IPS-15b (cell line): ENCODE measurements around the gene TRIM56.

Source experiments
- H3K27me3 ChIP-seq: one replicate; pipeline ENCODE4 v1.6.1; 2013; ENCODE audit warnings: low read length; ENCODE audit not compliant: control insufficient read depth, insufficient read depth
- H3K36me3 ChIP-seq: one replicate; pipeline ENCODE4 v1.6.1; 2013; ENCODE audit warnings: low read length; ENCODE audit not compliant: control insufficient read depth, insufficient read depth
- H3K4me1 ChIP-seq: one replicate; pipeline ENCODE4 v1.6.1; 2013; ENCODE audit warnings: mild to moderate bottlenecking, low read length; ENCODE audit not compliant: control insufficient read depth, insufficient read depth
- H3K4me3 ChIP-seq: one replicate; pipeline ENCODE4 v1.5.1; 2013; ENCODE audit warnings: low read depth, low read length
- H3K9ac ChIP-seq: one replicate; pipeline ENCODE4 v1.6.1; 2013; ENCODE audit warnings: low read depth, mild to moderate bottlenecking, low read length
- H3K9me3 ChIP-seq: one replicate; pipeline ENCODE4 v1.6.1; 2013; ENCODE audit warnings: mild to moderate bottlenecking, low read length; ENCODE audit not compliant: control insufficient read depth, insufficient read depth

Gene TRIM56

DNA sequence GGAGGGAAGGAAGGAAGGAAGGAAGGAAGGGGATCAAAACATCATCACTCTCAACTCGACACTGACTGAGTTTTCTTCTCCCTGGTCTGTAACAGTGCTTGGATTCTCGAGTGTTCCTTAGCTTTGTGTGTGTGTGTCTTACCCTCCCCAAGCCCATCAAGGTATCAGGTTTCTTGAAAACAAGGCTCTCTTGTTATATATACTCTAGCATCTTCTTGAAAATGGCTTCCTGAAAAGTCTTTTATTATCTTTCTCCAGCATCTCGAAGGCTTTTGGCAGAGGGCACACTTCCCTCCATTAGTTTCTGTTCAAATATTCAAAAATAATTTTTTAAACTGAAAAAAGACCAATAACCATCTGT is 55.0 kb downstream of the TRIM56 start:
- Histone ChIP-seq H3K36me3 (peaks cover 4% of the 10 kb centered on the region), H3K9ac (no peak overlapping the region), H3K4me3 (no peak overlapping the region), H3K27me3 (no peaks in the 10 kb centered on the region), H3K4me1 (peaks cover 3% of the 10 kb centered on the region), H3K9me3 (no peaks in the 10 kb centered on the region)

DNA sequence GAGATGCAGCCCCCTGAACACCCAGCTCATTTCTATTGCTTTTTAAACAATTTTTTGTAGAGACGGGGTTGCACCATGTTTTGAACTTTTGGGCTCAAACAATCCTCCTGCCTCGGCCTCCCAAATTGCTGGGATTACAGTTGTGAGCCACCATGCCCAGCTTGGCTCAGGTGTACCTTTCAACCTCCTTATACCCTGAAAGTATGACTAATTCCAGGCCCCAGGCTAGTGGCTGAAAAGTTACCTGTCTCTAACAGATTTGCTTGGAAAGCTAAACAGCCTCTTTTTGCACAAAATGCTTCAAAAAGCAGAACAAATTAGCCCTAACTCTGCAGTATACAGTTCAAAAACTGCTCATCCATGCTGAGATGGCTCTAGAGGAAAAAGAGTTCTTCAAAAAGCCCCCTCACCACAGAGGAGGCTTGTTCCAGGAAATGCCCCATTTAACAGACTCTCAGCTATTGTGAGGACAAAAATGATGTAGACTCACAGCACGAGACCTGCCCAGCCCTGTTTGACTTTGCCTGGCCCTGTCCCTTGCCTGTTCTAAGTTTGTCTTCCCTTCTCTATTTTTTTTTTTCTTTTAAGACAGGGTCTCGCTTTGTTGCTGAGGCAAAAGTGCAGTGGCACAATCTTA is 55.6 kb downstream of the TRIM56 start:
- Histone ChIP-seq H3K36me3 (peaks cover 4% of the 10 kb centered on the region), H3K9me3 (no peaks in the 10 kb centered on the region), H3K27me3 (no peaks in the 10 kb centered on the region), H3K4me1 (peaks cover 3% of the 10 kb centered on the region), H3K4me3 (no peak overlapping the region), H3K9ac (no peak overlapping the region)
